GM12865 (cell line): ENCODE results near the gene ARHGAP24.

Experiments used
- DNase-seq: peaks from one replicate; pipeline ENCODE4 v3.0.0; 2010; ENCODE audit warnings: low read depth
- H3K4me3 ChIP-seq: 2 replicates; pipeline ENCODE4 v1.5.1; 2011; ENCODE audit warnings: mild to moderate bottlenecking, low read depth, low read length, control low read depth
- TF ChIP-seq, protein P1 (sequence below): IDR thresholded peaks from 2 replicates; pipeline ENCODE4 v1.5.1; 2011; ENCODE audit warnings: low read length, control low read depth, low read depth, inconsistent platforms; ENCODE audit not compliant: insufficient read depth; ENCODE audit errors: missing control alignments

Gene ARHGAP24

DNA sequence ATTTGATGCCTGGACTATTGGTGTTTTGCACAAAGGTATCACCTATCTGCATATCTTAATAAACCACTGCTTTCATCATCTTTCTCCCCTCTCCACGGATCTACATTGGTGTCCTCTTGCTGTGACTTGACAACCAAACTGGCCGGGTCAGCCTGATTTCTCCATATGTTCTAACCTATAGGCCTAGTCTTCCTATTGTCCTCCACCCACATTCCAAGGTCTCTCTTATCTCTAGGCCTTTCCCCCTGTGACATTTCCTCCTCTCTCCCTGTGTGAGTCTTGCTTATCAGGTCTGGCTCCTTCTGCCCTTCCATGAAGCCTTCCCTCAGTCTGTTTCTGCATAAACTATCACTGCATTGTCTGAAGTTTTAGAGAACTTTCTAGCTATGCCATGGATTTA lies 33.7 kb downstream of the ARHGAP24 start:
- no peak overlapping the region for H3K4me3 ChIP-seq
- TF ChIP-seq, protein P1, sequence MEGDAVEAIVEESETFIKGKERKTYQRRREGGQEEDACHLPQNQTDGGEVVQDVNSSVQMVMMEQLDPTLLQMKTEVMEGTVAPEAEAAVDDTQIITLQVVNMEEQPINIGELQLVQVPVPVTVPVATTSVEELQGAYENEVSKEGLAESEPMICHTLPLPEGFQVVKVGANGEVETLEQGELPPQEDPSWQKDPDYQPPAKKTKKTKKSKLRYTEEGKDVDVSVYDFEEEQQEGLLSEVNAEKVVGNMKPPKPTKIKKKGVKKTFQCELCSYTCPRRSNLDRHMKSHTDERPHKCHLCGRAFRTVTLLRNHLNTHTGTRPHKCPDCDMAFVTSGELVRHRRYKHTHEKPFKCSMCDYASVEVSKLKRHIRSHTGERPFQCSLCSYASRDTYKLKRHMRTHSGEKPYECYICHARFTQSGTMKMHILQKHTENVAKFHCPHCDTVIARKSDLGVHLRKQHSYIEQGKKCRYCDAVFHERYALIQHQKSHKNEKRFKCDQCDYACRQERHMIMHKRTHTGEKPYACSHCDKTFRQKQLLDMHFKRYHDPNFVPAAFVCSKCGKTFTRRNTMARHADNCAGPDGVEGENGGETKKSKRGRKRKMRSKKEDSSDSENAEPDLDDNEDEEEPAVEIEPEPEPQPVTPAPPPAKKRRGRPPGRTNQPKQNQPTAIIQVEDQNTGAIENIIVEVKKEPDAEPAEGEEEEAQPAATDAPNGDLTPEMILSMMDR: no peak
- DNase-seq: no peak

DNA sequence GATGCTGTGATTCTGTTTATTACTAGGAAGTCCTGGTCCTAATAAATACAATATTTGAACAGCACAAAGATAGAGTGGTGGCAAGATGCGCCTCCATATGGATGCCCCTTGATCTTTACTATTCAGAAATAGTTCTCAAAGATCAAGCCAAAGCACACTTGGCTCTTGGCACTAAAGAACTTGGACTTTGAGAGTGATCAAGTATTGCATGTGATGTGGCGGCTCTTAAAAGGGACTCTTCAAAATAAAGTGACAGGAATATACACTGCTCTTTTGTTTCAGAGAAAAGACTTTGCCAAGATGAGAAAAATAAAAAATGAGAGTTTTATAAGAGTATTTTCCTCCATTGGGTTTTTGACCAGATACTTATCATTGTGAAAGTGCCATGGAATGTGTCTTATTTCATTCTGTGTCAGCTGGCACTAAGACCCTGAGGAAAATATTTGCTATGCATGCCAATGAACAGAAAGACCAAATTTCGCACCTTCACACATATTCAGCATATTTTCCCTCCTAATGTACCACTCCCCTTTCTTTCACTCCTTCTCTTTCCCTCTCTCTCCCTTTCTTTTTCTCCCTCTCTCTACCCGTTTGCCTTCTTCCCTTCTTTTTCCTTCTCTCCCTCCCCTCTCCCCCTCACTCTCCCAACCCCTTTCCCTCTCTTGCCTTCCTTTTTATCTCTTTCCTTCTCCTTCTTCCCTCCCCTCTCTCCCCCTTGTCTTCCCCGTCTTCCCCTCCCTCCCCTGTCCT lies 35.1 kb downstream of the ARHGAP24 start:
- H3K4me3 ChIP-seq: no peak overlapping the region
- no peak for DNase-seq
- TF ChIP-seq, protein P1: no peak

DNA sequence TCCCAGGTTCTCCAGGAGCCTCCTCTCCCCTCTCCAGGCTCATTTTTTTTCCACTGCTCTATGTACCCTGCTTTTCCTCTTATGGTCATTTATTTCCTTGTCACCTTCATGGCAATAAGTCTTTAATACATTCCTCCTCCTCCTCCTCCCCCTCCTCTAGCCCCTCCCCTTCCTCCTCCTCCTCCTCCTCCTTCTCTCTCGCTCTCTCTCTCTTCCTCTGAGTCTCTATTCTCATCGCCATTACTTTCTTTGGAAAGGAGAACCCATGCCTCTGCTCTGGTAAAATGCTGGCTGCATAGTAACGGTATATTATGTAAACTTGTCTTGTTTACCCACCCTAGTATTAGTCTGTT lies 35.7 kb downstream of the ARHGAP24 start:
- no peak for DNase-seq
- TF ChIP-seq, protein P1: no peak
- H3K4me3 ChIP-seq: no peak overlapping the region

- TF ChIP-seq, protein P1: no peak
- no peak overlapping the region for H3K4me3 ChIP-seq
- no peak for DNase-seq
Observed at GRCh38 chr4:85512446-85513205, 37.7 kb downstream of the ARHGAP24 start.

DNA sequence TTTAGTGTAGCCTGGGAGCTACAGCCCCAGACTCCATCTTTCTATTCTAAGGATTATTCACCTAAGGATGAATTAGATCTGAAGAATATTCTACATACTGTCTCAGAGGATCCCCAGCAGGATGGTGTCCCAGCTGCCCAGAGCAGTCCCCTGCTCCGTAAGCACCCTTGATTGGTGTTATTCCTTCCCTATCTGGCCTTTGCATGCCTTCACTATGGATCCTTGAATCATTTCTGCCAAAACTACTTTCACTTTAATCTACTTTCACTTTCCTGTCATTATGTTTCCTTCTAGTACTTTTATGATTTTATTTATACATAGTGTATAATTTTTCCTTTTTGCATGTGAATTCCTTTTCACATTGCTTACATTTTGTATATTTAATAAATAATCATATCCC lies 39.2 kb downstream of the ARHGAP24 start:
- TF ChIP-seq, protein P1: no peak
- DNase-seq: no peak
- no peak overlapping the region for H3K4me3 ChIP-seq

GRCh38 chr4:85514783-85515182 lies 39.8 kb downstream of the ARHGAP24 start:
- TF ChIP-seq, protein P1: no peak
- H3K4me3 ChIP-seq: no peak overlapping the region
- DNase-seq: no peak
